ENCODE results near the gene INA. TPM values are rescaled to one million over a fixed set of nuclear protein-coding genes. Genes with fewer than 3 reads are reported as not detected.

Gene INA
- total and polyA plus RNA-seq, 2 experiments from 2014 or later, result 0.93 TPM; not detected in 1

DNA sequence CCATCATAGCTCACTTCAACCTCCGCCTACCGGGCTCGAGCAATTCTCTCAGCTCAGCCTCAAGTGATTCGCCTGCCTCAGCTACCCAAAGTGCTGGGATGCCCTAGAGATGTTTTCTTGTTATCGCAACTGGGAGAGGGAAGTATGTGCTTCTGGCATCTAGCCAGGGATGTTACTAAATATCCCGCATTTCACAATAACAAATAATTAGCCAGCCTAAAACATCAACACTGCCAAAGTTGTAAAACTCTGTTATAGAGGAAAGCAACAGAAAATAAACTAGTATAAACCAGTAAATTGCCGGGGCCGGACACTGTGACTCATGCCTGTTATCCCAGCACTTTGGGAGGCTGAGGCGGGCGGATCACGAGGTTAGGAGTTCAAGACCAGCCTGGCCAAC is 7.2 kb downstream of the INA start:
- TF ChIP-seq, protein P1, sequence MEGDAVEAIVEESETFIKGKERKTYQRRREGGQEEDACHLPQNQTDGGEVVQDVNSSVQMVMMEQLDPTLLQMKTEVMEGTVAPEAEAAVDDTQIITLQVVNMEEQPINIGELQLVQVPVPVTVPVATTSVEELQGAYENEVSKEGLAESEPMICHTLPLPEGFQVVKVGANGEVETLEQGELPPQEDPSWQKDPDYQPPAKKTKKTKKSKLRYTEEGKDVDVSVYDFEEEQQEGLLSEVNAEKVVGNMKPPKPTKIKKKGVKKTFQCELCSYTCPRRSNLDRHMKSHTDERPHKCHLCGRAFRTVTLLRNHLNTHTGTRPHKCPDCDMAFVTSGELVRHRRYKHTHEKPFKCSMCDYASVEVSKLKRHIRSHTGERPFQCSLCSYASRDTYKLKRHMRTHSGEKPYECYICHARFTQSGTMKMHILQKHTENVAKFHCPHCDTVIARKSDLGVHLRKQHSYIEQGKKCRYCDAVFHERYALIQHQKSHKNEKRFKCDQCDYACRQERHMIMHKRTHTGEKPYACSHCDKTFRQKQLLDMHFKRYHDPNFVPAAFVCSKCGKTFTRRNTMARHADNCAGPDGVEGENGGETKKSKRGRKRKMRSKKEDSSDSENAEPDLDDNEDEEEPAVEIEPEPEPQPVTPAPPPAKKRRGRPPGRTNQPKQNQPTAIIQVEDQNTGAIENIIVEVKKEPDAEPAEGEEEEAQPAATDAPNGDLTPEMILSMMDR (IDR thresholded peaks at IDR 0.05; ENCODE audit: poor library complexity), result no peak
- TF ChIP-seq EZH2 (IDR thresholded peaks at IDR 0.05; ENCODE audit: borderline replicate concordance), result no peak
- TF ChIP-seq EZH2phosphoT487 (IDR thresholded peaks at IDR 0.05; ENCODE audit: low read depth, severe bottlenecking, unreplicated experiment), result no peak
- Histone ChIP-seq H3K9me3 (ENCODE audit: low read depth) (no peaks in the 10 kb centered on the region), H2AFZ (no peak overlapping the region), H4K20me1 (ENCODE audit: insufficient read depth, poor library complexity, severe bottlenecking) (no peaks in the 10 kb centered on the region), H3K27me3 (peaks cover 37% of the 10 kb centered on the region), H3K4me1 (ENCODE audit: insufficient read depth) (no peaks in the 10 kb centered on the region), H3K79me2 (no peaks in the 10 kb centered on the region), H3K27ac (no peak overlapping the region), H3K36me3 (replicated peaks; ENCODE audit: insufficient read depth, low read depth) (no peaks in the 10 kb centered on the region), H3K4me2 (no peak overlapping the region), H3K4me3 (no peak overlapping the region), H3K9me2 (replicated peaks; ENCODE audit: insufficient read depth) (no peaks in the 10 kb centered on the region)
- WGBS (ENCODE audit: low lambda C conversion rate, missing lambda C conversion rate), result 83% methylated on average over 11 of the region's 11 CpGs
- peak; percentile 39 for DNase-seq (ENCODE audit: low spot score)

DNA sequence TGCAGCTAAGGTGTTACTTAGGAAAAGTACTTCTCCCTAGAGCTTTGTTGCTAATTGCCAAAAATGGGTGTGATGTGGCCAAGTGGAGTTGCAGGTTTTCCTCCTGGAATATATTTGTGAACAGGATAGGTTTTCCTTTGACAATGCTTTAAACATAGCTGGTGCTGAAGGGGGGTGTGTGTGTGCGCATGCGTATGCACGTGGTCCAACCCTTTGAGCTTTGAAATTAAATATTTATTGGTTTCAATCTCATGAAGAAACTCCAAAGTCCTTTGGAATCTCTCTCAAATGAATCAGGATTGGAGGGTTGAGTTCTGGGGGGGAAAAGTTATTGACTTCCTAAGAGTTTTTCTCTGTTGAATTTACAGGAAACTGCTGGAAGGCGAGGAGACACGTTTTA is 11.1 kb downstream of the INA start:
- Histone ChIP-seq H4K20me1 (ENCODE audit: insufficient read depth, poor library complexity, severe bottlenecking) (no peaks in the 10 kb centered on the region), H3K4me2 (no peak overlapping the region), H3K36me3 (replicated peaks; ENCODE audit: insufficient read depth, low read depth) (no peaks in the 10 kb centered on the region), H3K4me3 (no peak overlapping the region), H3K79me2 (no peaks in the 10 kb centered on the region), H3K27me3 (peaks cover 8% of the 10 kb centered on the region), H2AFZ (no peak overlapping the region), H3K9me2 (replicated peaks; ENCODE audit: insufficient read depth) (no peaks in the 10 kb centered on the region), H3K4me1 (ENCODE audit: insufficient read depth) (no peaks in the 10 kb centered on the region), H3K9me3 (ENCODE audit: low read depth) (no peaks in the 10 kb centered on the region), H3K27ac (no peak overlapping the region)
- WGBS (ENCODE audit: low lambda C conversion rate, missing lambda C conversion rate), result 87% methylated on average over 5 of the region's 5 CpGs
- TF ChIP-seq, protein P1 (IDR thresholded peaks at IDR 0.05; ENCODE audit: poor library complexity), result no peak
- TF ChIP-seq EZH2phosphoT487 (IDR thresholded peaks at IDR 0.05; ENCODE audit: low read depth, severe bottlenecking, unreplicated experiment) (no peak), EZH2 (IDR thresholded peaks at IDR 0.05; ENCODE audit: borderline replicate concordance) (no peak)
- no peak for DNase-seq (ENCODE audit: low spot score)

DNA sequence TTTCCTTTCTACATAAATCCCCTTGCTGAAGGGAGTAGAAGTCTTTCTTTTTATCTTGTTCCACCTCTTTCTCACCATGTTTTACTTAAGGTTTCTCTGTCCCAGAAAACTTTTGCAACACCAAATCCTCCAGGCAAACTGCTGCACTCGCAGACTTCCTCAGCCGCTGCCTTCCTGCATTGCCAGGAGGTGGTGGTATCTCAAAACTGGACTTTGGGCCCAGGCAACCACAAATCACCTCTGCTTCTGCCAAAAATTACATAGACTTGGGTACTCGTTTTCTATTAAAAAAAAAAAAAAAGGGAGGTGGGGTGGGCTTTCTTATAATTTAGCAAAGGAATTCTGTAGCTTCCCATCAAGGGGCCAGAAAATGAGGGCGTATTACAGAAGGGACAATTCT is 14.7 kb downstream of the INA start:
- Histone ChIP-seq H3K4me1 (ENCODE audit: insufficient read depth) (no peaks in the 10 kb centered on the region), H3K27ac (no peak overlapping the region), H3K4me2 (no peak overlapping the region), H3K4me3 (no peak overlapping the region), H3K27me3 (peaks cover 8% of the 10 kb centered on the region), H3K36me3 (replicated peaks; ENCODE audit: insufficient read depth, low read depth) (no peaks in the 10 kb centered on the region), H4K20me1 (ENCODE audit: insufficient read depth, poor library complexity, severe bottlenecking) (no peaks in the 10 kb centered on the region), H3K9me2 (replicated peaks; ENCODE audit: insufficient read depth) (no peaks in the 10 kb centered on the region), H3K79me2 (no peaks in the 10 kb centered on the region), H3K9me3 (ENCODE audit: low read depth) (no peaks in the 10 kb centered on the region), H2AFZ (no peak overlapping the region)
- DNase-seq (ENCODE audit: low spot score), result no peak
- no peak for TF ChIP-seq EZH2 (IDR thresholded peaks at IDR 0.05; ENCODE audit: borderline replicate concordance)
- TF ChIP-seq, protein P1 (IDR thresholded peaks at IDR 0.05; ENCODE audit: poor library complexity), result no peak
- TF ChIP-seq EZH2phosphoT487 (IDR thresholded peaks at IDR 0.05; ENCODE audit: low read depth, severe bottlenecking, unreplicated experiment), result no peak
- WGBS (ENCODE audit: low lambda C conversion rate, missing lambda C conversion rate), result 85% methylated on average over 4 of the region's 4 CpGs

Measured in hepatocyte (in vitro differentiated cells).